Kidney epithelial cell (primary cell): ENCODE results near the gene LMF1. TPM values are rescaled to one million over a fixed set of nuclear protein-coding genes. Genes with fewer than 3 reads are reported as not detected.
"Not testable (repeated sequence)": the region's sequence is repeated elsewhere in the genome, so short reads cannot be mapped to it uniquely, and the experiment has no call there.

Experiments used
- DNase-seq: peaks from one replicate; pipeline ENCODE4 v3.0.0-alpha.2; 2010; ENCODE audit warnings: low read depth
- H3K27me3 ChIP-seq: 2 replicates; pipeline ENCODE4 v1.6.0; 2011; ENCODE audit warnings: low read length; ENCODE audit not compliant: control insufficient read depth, insufficient read depth
- H3K36me3 ChIP-seq: 2 replicates; pipeline ENCODE4 v1.5.1; 2011; ENCODE audit warnings: low read length; ENCODE audit not compliant: control insufficient read depth, insufficient read depth
- H3K4me3 ChIP-seq: 2 replicates; pipeline ENCODE4 v1.5.1; 2011; ENCODE audit warnings: low read depth, mild to moderate bottlenecking, control low read depth, low read length
- CTCF ChIP-seq: IDR thresholded peaks from 2 replicates; pipeline ENCODE4 v1.5.1; 2011; ENCODE audit warnings: mild to moderate bottlenecking, moderate library complexity, low read length, control low read depth, inconsistent platforms; ENCODE audit not compliant: insufficient read depth, poor library complexity, severe bottlenecking
- total RNA-seq: library from RNA; depleted of rRNA; stranded (reverse); fragments of >200 nt; gene quantifications from 2 replicates; pipeline ENCODE4 v1.2.3, GENCODE V29; 2015

LMF1 gene
- total RNA-seq, 1 donor from 2014 or later, result 26.3 TPM

GRCh38 chr16:824194-824593, 146.6 kb downstream of the LMF1 start:
- DNase-seq, result no peak
- TF ChIP-seq CTCF, result no peak
- Histone ChIP-seq H3K27me3 (peaks cover 15% of the 10 kb centered on the region), H3K4me3 (no peak overlapping the region), H3K36me3 (no peaks in the 10 kb centered on the region)

DNA sequence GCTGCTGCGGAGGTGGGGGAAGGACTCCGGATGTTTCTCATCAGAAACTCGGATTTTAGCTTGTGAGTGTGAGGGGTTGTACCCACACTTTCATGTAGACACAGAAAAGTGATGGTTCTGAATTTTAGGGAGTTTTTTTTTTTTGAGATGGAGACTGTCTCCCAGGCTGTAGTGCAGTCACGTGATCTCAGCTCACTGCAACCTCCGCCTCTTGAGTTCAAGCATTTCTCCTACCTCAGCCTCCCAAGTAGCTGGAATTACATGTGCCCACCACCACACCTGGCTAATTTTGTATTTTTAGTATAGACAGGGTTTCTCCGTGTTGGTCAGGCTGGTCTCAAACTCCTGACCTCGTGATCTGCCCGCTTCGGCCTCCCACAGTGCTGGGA, 147.9 kb downstream of the LMF1 start:
- TF ChIP-seq CTCF, result no peak
- H3K27me3 ChIP-seq, result peaks cover 21% of the 10 kb centered on the region
- H3K4me3 ChIP-seq, result no peak overlapping the region
- no peak for DNase-seq
- H3K36me3 ChIP-seq, result no peaks in the 10 kb centered on the region

DNA sequence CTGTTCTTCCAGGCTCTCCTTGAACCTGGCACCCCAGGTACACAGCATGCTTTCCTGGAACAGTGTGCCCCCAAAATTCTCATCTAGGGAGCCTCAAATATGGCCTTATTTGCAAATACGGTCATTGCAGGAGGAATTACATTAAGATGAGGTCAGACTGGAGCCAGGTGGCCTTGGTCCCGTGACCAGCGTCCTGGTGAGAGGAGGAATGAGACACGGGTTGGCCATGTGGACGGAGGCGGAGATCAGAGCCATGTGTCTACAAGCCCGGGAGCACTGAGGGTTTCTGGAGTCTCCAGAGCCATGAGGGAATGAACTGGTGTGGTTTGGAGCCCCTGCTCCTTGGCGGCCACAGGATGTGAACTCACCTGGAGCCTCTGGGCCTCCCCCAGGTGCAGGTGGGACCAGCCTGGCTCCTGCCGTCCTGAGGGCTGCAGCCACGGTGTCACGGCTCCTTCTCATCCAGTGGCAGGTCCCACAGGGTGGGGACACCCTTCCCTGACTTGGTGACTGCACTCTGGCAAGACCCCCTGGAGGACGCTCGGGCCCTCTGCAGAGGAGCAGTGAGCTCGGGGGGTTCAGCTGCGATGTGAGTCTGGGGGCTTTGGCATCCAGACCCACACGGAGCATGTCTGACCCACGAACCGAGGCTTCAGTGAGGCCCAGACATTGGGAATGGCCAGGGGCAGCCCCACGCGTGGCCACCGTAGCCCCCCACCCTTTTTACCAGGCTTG, 148.4 kb downstream of the LMF1 start:
- no peaks in the 10 kb centered on the region for H3K36me3 ChIP-seq
- H3K27me3 ChIP-seq, result peaks cover 25% of the 10 kb centered on the region
- no peak overlapping the region for H3K4me3 ChIP-seq
- no peak for DNase-seq
- no peak for TF ChIP-seq CTCF

DNA sequence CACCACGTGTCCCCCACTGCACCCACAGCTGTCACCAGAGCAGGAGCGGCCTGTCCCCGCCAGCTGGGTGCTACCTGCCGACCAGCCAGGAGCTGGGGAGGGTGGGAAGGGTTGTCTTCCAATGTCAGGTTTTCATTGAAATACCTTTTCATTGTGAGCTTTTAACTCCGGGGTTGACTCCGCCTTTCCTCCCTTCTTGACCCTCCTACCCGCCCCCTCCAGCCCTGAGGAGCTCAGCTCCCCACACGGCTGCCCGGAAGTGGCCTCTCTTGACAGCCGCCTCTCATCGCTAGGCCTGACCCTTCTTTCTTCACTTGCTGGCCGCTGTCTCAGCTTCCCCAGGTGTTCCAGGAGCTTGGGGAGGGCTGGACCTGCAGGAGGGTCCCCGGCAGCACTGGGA, 149.0 kb downstream of the LMF1 start:
- DNase-seq, result no peak
- H3K4me3 ChIP-seq, result no peak overlapping the region
- TF ChIP-seq CTCF, result no peak
- no peaks in the 10 kb centered on the region for H3K36me3 ChIP-seq
- peaks cover 30% of the 10 kb centered on the region for H3K27me3 ChIP-seq

- DNase-seq, result no peak
- Histone ChIP-seq H3K36me3 (no peaks in the 10 kb centered on the region), H3K4me3 (no peak overlapping the region), H3K27me3 (peaks cover 32% of the 10 kb centered on the region)
- TF ChIP-seq CTCF, result no peak
Observed at GRCh38 chr16:820748-821147, 150.0 kb downstream of the LMF1 start.

- peaks cover 24% of the 10 kb centered on the region for H3K27me3 ChIP-seq
- not testable (repeated sequence) for H3K36me3 ChIP-seq, DNase-seq, H3K4me3 ChIP-seq
Observed at GRCh38 chr16:820044-820408, 150.8 kb downstream of the LMF1 start.
